22Rv1 (cell line): ENCODE measurements around the gene CRIP2.

Source experiments
- H3K27ac ChIP-seq: fragments of 450-650 bp; 2 replicates; pipeline ENCODE4 v1.5.1; 2017
- ZFX ChIP-seq: fragments of 450-650 bp; IDR thresholded peaks from 2 replicates; pipeline ENCODE4 v1.6.1; 2017; ENCODE audit warnings: antibody characterized with exemption, borderline replicate concordance
- TF ChIP-seq, protein P1 (sequence below): fragments of 450-650 bp; IDR thresholded peaks from 2 replicates; pipeline ENCODE4 v1.5.1; 2017; ENCODE audit warnings: mild to moderate bottlenecking

Gene CRIP2

DNA sequence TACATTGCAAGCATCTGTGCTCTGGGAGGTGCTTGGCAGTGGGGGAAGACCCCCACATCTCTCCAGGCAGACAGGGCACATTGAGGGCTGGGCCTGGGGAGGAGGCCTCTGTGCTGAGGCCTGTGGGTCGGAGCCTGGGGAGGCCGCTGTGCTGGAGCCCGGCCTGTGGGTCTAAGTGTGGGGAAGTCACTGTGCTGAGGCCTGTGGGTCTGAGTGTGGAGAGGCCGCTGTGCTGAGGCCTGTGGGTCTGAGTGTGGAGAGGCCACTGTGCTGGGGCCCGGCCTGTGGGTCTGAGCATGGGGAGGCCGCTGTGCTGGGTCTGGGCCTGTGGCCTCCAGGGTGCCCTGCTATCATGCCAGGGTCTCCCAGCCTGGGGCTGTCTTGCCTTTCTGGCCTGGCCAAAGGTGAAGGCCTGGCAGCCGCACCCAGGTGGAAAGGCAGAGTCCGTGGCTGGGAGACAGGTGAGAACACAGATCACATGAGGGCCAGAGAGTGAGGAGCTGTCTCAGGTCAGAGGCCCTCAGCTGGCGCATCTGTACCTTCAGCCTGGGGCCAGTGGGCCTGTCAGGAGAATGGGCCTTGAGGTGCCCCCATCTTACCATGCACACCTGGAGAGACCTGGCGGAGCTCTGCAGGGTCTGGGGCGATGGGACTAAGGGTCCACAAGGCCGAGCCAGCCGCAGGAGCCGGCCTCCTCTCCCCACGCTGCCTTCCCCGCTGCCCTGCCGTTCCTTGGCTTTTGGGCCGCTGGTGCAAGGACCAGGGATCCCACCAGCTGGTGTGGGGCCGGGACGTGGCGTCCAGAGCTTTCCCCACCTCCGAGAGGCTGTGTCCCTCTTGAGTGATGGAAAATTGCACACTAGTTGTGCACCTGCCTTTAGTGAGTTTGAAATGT lies 18.6 kb upstream of the CRIP2 start:
- TF ChIP-seq, protein P1, sequence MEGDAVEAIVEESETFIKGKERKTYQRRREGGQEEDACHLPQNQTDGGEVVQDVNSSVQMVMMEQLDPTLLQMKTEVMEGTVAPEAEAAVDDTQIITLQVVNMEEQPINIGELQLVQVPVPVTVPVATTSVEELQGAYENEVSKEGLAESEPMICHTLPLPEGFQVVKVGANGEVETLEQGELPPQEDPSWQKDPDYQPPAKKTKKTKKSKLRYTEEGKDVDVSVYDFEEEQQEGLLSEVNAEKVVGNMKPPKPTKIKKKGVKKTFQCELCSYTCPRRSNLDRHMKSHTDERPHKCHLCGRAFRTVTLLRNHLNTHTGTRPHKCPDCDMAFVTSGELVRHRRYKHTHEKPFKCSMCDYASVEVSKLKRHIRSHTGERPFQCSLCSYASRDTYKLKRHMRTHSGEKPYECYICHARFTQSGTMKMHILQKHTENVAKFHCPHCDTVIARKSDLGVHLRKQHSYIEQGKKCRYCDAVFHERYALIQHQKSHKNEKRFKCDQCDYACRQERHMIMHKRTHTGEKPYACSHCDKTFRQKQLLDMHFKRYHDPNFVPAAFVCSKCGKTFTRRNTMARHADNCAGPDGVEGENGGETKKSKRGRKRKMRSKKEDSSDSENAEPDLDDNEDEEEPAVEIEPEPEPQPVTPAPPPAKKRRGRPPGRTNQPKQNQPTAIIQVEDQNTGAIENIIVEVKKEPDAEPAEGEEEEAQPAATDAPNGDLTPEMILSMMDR = no peak
- no peak for TF ChIP-seq ZFX
- H3K27ac ChIP-seq = no peak overlapping the region

DNA sequence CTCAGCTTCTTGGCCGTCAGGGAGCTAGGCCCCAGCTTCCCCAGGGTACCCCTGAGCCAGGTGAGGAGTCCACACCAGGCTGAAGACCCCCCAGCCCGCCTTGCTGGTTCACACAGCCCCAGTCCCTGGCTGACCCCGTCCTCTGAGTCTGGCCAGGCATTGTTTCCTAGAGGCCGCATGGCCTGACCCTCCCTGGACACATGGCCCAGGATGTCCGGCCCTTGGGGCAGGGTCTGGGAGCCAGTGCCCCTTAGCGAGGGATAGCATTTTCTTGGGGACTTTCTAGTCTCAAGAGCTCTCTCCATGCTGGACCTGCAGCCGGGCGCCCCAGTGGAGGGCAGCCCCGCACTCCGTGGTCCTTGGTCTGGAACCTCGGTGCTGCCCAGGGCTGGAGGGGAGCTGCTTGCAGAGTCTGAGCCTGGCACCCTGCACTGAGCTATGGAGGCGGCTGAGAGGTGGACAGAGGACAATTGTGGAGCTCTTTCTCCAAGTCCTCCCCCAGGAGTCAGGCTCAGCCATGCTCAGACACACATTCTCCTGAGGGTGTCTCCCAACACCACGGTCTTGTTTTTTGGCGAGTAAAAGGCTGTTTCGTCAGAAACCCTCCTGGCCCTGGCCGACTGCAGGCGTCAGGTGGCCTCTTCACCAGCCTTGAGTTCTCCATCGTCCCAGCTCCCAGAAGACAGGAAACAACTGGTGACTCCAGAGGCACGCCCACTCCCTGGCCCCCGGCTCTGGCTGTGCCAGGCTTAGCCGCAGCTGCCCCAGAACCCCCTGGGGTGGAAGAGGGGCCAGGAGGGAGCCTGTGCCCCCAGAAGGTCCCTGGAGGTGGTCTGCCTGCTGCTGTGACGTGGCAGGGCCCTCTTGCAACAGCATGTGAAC lies 17.6 kb upstream of the CRIP2 start:
- TF ChIP-seq, protein P1 = no peak
- no peak overlapping the region for H3K27ac ChIP-seq

DNA sequence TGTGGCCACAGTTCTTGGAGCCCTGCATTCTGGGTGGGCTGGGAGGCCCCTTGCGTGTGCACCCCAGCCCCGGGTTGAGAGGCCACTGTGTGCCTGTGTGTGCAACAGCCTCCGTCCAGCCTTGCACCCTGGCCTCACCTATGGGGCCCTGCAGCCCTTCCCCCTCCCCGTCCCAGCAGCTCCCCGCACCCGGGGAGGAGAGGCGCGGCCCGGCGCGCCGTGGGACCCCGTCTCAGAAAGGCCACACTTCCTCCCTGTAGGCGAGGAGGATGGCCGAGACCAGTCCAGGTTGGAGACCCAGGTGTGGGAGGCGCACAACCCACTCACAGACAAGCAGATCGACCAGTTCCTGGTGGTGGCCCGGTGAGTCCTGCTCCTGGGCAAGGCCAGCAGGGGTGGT lies 16.6 kb upstream of the CRIP2 start:
- TF ChIP-seq, protein P1 = no peak
- H3K27ac ChIP-seq = no peak overlapping the region

DNA sequence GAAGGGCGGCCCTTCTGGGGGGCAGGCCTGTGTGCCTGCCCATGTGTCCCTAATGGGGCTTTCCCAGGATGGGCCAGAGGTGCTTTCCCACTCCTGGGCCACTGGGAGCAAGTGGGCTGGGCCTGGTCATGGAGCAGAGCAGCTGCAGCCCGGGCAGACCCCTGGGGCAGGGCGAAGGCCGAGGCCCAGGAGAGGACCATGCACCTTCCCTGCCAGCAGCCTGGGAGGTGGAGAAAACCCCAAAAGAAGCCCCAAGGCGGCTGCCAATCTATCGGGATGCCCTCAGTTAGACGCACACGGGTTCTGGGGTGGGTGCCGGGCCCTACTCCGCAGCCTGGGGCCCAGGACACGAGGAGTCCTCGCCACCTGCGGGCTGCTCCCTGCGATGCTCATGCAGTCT lies 16.1 kb upstream of the CRIP2 start:
- H3K27ac ChIP-seq = no peak overlapping the region
- TF ChIP-seq, protein P1 = no peak
- no peak for TF ChIP-seq ZFX

DNA sequence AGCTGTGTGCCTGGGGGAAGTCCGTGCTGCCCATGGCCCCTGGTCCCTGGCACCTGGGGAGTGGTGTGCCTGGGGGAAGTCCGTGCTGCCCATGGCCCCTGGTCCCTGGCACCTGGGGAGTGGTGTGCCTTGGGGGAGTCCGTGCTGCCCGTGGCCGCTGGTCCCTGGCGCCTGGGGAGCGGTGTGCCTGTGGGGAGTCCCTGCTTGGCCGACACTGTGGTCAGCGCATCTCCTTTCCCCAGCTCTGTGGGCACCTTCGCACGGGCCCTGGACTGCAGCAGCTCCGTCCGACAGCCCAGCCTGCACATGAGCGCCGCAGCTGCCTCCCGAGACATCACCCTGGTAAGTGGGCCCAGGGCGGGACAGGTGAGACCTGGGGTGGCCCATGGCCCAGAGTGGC lies 14.5 kb upstream of the CRIP2 start:
- no peak overlapping the region for H3K27ac ChIP-seq
- TF ChIP-seq, protein P1 = no peak
- TF ChIP-seq ZFX = no peak

DNA sequence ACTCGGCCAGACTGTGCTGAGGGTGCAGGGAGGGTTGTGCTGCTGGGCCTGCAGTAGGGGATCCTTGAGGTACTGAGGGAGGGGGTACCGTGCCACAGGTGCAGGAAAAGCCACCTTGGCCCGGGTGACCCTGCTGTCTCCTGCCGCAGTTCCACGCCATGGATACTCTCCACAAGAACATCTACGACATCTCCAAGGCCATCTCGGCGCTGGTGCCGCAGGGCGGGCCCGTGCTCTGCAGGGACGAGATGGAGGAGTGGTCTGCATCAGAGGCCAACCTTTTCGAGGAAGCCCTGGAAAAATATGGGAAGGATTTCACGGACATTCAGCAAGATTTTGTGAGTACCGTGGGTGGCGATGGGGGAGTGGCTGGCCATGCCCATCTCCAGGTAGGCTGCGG lies 14.0 kb upstream of the CRIP2 start:
- TF ChIP-seq, protein P1 = no peak
- no peak for TF ChIP-seq ZFX
- H3K27ac ChIP-seq = no peak overlapping the region

DNA sequence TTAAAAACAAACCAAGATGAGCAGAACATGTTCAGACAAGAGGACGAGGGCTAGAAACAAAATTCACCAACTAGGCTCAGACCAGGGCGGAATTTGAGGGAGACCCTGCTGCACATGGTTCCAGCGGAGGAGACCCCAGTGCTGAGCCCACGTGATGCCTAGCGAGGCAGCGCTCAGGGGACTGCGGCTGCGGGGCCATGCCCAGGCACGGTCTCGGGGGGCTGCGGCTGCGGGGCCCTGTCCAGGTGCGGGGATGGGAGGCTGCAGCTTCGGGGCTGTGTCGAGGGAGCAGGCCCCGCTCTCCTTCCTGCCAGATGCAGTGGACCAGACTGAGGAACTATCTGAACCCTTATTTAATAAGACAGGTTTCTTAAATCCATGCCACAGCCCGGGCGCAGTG lies 12.7 kb upstream of the CRIP2 start:
- TF ChIP-seq ZFX = no peak
- TF ChIP-seq, protein P1 = no peak
- H3K27ac ChIP-seq = no peak overlapping the region
